ENCODE measurements around the gene ZNF787. TPM values are rescaled to one million over a fixed set of nuclear protein-coding genes. Genes with fewer than 3 reads are reported as not detected.

Gene ZNF787
- total and polyA plus RNA-seq, 10 of the 15 experiments (the other 5 are each of a cell fraction or from before 2014, with no cell fraction given), result 0.23 to 39.9 (median 4.1) TPM

DNA sequence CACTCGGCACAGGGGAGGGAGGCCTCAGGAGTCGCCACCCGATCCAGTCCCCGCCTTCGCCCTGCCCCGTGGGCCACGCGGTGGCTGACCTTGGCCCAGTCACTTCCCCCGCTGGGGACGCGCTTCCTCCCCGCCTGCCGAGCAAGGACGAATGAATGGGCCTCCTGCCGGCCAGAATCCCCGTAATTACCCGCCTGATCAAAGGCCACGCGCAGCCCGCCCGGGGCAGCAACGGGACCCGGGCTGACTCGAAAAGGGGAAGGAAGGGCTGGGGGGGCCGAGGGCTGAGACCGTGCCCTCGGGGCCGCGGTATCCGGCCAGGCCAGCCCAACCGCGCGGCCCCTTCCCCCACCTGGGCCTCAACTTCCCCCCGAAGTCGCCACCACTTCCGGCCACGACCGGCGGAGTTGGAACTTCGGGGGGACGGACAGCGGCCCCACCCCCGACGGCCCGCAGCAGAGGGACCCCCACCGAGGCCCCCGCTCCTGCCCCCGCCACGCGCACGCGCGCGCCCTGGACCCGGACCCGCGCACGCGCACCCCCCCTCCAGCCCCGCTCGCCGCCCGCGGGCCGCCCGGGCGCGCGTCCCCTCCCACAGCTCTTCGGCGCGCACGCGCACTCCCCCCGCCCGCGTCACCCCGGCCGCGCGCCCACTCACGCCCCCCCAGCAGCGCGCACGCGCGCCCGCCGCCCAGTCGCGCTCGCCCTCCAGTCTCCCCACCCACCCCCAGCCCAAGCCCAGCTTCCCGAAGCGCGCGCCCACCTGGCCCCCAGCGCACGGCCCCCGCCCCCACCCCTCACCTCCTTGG lies 520 bp downstream of the ZNF787 start:
- H3K79me2 ChIP-seq (ENCODE audit: control insufficient read depth, insufficient read depth, low read length), result peaks cover 48% of the 10 kb centered on the region
- in situ Hi-C loops (cut with MboI) (no loop called here), intact Hi-C loops (cut with micrococcal nuclease; ENCODE audit: unreplicated experiment) (no loop called here)
- ChIA-PET RAD21 (ENCODE audit: unreplicated experiment) (interaction anchor here (0.6 kb wide), 1 partner anchor 194 kb away, joined by 3 read pairs; the partner anchor contains the start of gene ZSCAN5A), CTCF (interaction anchor here (0.6 to 1.0 kb wide), 3 partner anchors 14 to 189 kb away, joined by 3 read pairs; no protein-coding TSS in a partner anchor), SMC1A (ENCODE audit: uncharacterized antibody, unreplicated experiment) (interaction anchor here (3.0 kb wide), 1 partner anchor 13 kb away, joined by 9 read pairs; no protein-coding TSS in a partner anchor), POLR2A (interaction anchor here (0.6 to 2.9 kb wide), 6 partner anchors 10 to 195 kb away, joined by 3 to 29 read pairs (median 4); partner anchors contain the start of genes ZNF444 and ZSCAN5A)
- H2AFZ ChIP-seq (ENCODE audit: control insufficient read depth, low read depth, low read length), result 0 out of 2 replicates have a peak overlapping the region, but pooled peaks have one; percentile 10
- H3K9ac ChIP-seq (ENCODE audit: control insufficient read depth, insufficient read depth, low read length), result peak overlapping the region; percentile 95
- WGBS (ENCODE audit: insufficient coverage, insufficient replicate concordance, low lambda C conversion rate, missing lambda C conversion rate), result 1% methylated on average over 20 of the region's 99 CpGs
- H3K36me3 ChIP-seq (ENCODE audit: control insufficient read depth in 2 of 2, insufficient read depth in 2 of 2, low read length in 1 of 2), result peaks cover 0 to 3% of the 10 kb centered on the region in 2 experiments; a peak in 2 of 4 replicates
- peak overlapping the region; percentile 92 for H3K27ac ChIP-seq (ENCODE audit: control insufficient read depth, insufficient read depth)
- ATAC-seq, result peak; percentile 72
- peak overlapping the region; percentile 90 for H3K4me2 ChIP-seq (ENCODE audit: control insufficient read depth, insufficient read depth)
- FAIRE-seq, result no peak
- H3K27me3 ChIP-seq (replicated peaks in 1 of 2; ENCODE audit: control insufficient read depth in 2 of 2, insufficient read depth in 2 of 2, low read length in 1 of 2), result no peaks in the 10 kb centered on the region
- no peak for DNase-seq (ENCODE audit: low read depth, low spot score)
- peaks cover 14% of the 10 kb centered on the region; the same call in 1 of the 2 replicates for H3K4me1 ChIP-seq (ENCODE audit: control insufficient read depth, insufficient read depth, low read length)
- H3K4me3 ChIP-seq, result peak overlapping the region; percentile 90
- no TSS peak for BruUV-seq (replicated peaks)
- H3K9me3 ChIP-seq (replicated peaks; ENCODE audit: control insufficient read depth, insufficient read depth, low read length), result no peaks in the 10 kb centered on the region
- no peaks in the 10 kb centered on the region for H4K20me1 ChIP-seq (ENCODE audit: control insufficient read depth, insufficient read depth)
- peak; percentile 82 for TF ChIP-seq DPF2 (IDR thresholded peaks at IDR 0.05)
- TF ChIP-seq NFYA (IDR thresholded peaks at IDR 0.05; ENCODE audit: borderline replicate concordance, low read depth, low read length), result no peak
- TF ChIP-seq ZNF217 (IDR thresholded peaks at IDR 0.05), result no peak
- no peak for TF ChIP-seq SUZ12 (IDR thresholded peaks at IDR 0.05; ENCODE audit: unreplicated experiment)
- TF ChIP-seq, protein P1, sequence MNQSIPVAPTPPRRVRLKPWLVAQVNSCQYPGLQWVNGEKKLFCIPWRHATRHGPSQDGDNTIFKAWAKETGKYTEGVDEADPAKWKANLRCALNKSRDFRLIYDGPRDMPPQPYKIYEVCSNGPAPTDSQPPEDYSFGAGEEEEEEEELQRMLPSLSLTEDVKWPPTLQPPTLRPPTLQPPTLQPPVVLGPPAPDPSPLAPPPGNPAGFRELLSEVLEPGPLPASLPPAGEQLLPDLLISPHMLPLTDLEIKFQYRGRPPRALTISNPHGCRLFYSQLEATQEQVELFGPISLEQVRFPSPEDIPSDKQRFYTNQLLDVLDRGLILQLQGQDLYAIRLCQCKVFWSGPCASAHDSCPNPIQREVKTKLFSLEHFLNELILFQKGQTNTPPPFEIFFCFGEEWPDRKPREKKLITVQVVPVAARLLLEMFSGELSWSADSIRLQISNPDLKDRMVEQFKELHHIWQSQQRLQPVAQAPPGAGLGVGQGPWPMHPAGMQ (IDR thresholded peaks at IDR 0.05; ENCODE audit: borderline replicate concordance), result no peak
- TF ChIP-seq CREM (IDR thresholded peaks at IDR 0.05; ENCODE audit: low read depth), result 0 out of 2 replicates have a peak, but pooled peaks have one; percentile 19
- TF ChIP-seq BACH1 (IDR thresholded peaks at IDR 0.05; ENCODE audit: borderline replicate concordance), result 0 out of 2 replicates have a peak, but pooled peaks have one; percentile 33
- TF ChIP-seq SMAD1 (IDR thresholded peaks at IDR 0.05; ENCODE audit: low read depth, partially characterized antibody), result no peak
- peak; percentile 50 for TF ChIP-seq IKZF1 (conservative IDR thresholded peaks at IDR 0.05)
- no peak for TF ChIP-seq CEBPB (IDR thresholded peaks at IDR 0.05; ENCODE audit: borderline replicate concordance in 1 of 2, low read depth in 2 of 2, low read length in 2 of 2)
- no peak for TF ChIP-seq CBX3 (IDR thresholded peaks at IDR 0.05; ENCODE audit: borderline replicate concordance, low read depth)
- TF ChIP-seq ELK1 (IDR thresholded peaks at IDR 0.05; ENCODE audit: low read depth, low read length), result no peak
- TF ChIP-seq, protein P2, sequence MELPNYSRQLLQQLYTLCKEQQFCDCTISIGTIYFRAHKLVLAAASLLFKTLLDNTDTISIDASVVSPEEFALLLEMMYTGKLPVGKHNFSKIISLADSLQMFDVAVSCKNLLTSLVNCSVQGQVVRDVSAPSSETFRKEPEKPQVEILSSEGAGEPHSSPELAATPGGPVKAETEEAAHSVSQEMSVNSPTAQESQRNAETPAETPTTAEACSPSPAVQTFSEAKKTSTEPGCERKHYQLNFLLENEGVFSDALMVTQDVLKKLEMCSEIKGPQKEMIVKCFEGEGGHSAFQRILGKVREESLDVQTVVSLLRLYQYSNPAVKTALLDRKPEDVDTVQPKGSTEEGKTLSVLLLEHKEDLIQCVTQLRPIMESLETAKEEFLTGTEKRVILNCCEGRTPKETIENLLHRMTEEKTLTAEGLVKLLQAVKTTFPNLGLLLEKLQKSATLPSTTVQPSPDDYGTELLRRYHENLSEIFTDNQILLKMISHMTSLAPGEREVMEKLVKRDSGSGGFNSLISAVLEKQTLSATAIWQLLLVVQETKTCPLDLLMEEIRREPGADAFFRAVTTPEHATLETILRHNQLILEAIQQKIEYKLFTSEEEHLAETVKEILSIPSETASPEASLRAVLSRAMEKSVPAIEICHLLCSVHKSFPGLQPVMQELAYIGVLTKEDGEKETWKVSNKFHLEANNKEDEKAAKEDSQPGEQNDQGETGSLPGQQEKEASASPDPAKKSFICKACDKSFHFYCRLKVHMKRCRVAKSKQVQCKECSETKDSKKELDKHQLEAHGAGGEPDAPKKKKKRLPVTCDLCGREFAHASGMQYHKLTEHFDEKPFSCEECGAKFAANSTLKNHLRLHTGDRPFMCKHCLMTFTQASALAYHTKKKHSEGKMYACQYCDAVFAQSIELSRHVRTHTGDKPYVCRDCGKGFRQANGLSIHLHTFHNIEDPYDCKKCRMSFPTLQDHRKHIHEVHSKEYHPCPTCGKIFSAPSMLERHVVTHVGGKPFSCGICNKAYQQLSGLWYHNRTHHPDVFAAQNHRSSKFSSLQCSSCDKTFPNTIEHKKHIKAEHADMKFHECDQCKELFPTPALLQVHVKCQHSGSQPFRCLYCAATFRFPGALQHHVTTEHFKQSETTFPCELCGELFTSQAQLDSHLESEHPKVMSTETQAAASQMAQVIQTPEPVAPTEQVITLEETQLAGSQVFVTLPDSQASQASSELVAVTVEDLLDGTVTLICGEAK (IDR thresholded peaks at IDR 0.05; ENCODE audit: borderline replicate concordance), result 0 out of 2 replicates have a peak, but pooled peaks have one; percentile 20
- TF ChIP-seq MTA3 (IDR thresholded peaks at IDR 0.05; ENCODE audit: borderline replicate concordance, low read length), result no peak
- no peak; the same call in 1 of the 2 replicates for TF ChIP-seq PAX5 (IDR thresholded peaks at IDR 0.05; ENCODE audit: borderline replicate concordance, low read depth, low read length)
- TF ChIP-seq YY1 (IDR thresholded peaks at IDR 0.05; ENCODE audit: low read depth, low read length), result no peak
- TF ChIP-seq RB1 (IDR thresholded peaks at IDR 0.05; ENCODE audit: borderline replicate concordance), result peak; percentile 53; the same call in 1 of the 2 replicates

All from GM12878 (cell line).